Effector memory CD4-positive, alpha-beta T cell (primary cell): ENCODE data around the gene GPC6.

Experiments used
- DNase-seq, 3 donors: peaks; one replicate each; pipeline ENCODE4 v3.0.0-alpha.2; 2020
- H3K27ac ChIP-seq: 2 replicates; pipeline ENCODE4 v1.7.0; 2013; ENCODE audit warnings: mild to moderate bottlenecking, low read length, moderate library complexity; ENCODE audit not compliant: insufficient read depth, poor library complexity, severe bottlenecking
- H3K27me3 ChIP-seq: replicated peaks from 2 replicates; pipeline ENCODE4 v1.7.0; 2013; ENCODE audit warnings: mild to moderate bottlenecking, low read length; ENCODE audit not compliant: insufficient read depth, control insufficient read depth, poor library complexity, severe bottlenecking
- H3K36me3 ChIP-seq: 2 replicates; pipeline ENCODE4 v1.7.0; 2013; ENCODE audit warnings: mild to moderate bottlenecking, low read length, moderate library complexity; ENCODE audit not compliant: control insufficient read depth, insufficient read depth
- H3K4me1 ChIP-seq: 2 replicates; pipeline ENCODE4 v1.7.0; 2013; ENCODE audit warnings: low read length, mild to moderate bottlenecking; ENCODE audit not compliant: control insufficient read depth, insufficient read depth, poor library complexity, severe bottlenecking
- H3K4me3 ChIP-seq: 2 replicates; pipeline ENCODE4 v1.7.0; 2013; ENCODE audit warnings: low read length, low read depth, mild to moderate bottlenecking; ENCODE audit not compliant: insufficient read depth, poor library complexity, severe bottlenecking
- H3K9me3 ChIP-seq: 2 replicates; pipeline ENCODE4 v1.7.0; 2013; ENCODE audit warnings: mild to moderate bottlenecking, low read length, moderate library complexity; ENCODE audit not compliant: control insufficient read depth

The GPC6 gene

DNA sequence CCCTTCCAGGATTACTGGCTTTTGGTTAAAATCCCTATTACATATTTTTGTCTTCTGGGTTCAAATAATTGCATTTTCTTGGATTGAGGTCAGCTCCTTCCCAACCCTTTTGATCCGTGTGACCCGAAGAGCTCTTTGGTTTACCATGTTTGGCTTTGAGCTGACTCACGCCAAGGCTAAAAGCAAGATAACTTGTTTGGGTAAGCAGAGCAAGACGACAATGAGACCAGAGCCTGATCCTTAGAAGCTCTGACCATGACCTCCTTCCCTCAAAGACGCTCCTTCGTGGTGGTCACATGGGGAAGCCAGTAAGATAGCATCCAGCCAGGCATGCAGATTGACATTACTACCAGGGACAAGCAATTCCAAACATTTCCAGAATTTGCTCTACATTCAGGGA lies 1099.0 kb downstream of the GPC6 start:
- no peak for DNase-seq
- Histone ChIP-seq H3K27ac (no peak overlapping the region), H3K36me3 (no peaks in the 10 kb centered on the region), H3K27me3 (no peaks in the 10 kb centered on the region), H3K4me1 (peaks cover 57% of the 10 kb centered on the region), H3K4me3 (no peak overlapping the region), H3K9me3 (no peaks in the 10 kb centered on the region)

DNA sequence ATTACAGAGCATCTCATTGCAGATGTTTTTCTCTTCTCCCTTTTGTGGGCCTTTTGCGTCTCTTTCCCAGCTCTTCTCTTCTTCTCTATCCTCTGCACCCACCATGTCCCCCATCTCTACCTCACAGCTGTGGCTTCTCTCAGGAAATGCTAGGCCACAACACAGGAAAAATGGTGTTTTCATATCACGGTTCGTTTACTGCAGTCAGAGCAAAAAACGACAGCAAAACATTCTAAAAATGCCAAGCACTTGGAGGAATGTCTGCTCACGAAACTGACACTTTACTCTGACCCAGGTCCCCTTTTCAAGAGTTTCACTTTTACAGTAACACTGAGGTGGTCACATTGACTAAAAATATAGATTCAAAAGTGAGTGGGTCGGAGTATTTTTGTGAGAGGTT lies 1100.7 kb downstream of the GPC6 start:
- peak overlapping the region; percentile 30 for H3K4me3 ChIP-seq
- no peak for DNase-seq
- H3K36me3 ChIP-seq, result no peaks in the 10 kb centered on the region
- no peaks in the 10 kb centered on the region for H3K27me3 ChIP-seq
- no peak overlapping the region for H3K27ac ChIP-seq
- H3K4me1 ChIP-seq, result peaks cover 61% of the 10 kb centered on the region
- no peaks in the 10 kb centered on the region for H3K9me3 ChIP-seq

DNA sequence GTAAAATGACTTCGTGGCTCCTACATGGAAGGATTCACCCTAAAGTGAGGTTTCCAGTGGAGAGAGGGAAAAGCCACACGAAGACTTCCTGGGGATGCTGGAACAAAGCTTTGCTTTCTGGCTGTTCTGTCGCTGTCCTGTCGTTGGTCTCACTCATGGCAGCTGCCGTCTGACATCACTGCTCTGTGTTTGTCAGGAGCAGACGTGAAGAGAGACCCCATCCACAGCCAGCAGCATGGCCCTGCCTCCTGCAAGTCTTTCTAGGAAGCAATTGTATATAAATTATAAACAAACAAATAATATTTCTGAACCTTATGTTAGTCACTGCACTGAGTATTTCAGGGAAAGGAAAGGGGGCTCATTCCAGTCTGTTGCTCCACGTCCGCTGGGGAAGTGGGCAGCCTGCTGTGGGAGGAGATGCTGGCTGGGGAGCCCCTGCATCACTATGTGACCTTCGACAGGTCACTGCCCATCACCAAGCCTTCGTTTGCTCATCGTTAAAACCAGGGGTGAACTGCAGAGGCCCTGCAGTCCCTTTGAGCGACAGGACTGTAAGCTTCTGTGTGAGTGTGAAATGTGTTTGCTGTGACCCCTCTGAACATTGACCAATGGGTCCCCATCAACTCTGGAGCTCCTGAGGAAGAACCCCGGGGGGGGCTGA lies 1101.9 kb downstream of the GPC6 start:
- Histone ChIP-seq H3K27ac (no peak overlapping the region), H3K9me3 (no peaks in the 10 kb centered on the region), H3K36me3 (no peaks in the 10 kb centered on the region), H3K27me3 (no peaks in the 10 kb centered on the region), H3K4me3 (no peak overlapping the region), H3K4me1 (peaks cover 51% of the 10 kb centered on the region)
- no peak for DNase-seq

DNA sequence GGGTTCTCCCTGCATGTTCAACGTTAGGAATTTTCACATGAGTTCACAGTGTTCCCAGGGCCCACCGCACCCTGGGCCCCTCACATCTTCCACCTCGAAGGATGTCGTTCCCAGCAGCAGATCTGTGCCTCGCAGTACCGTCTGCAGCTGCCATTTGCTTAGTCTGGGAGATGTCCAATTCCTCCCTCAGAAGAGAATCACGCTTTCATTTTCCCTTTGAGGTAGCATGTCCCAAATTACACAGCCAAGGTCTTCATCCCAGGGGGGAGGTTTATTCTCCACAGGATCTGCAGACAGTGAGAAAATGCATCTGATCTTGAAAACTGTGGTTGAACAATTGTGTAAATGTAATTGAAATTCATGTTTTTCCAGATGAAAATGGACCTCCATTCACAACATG lies 1102.7 kb downstream of the GPC6 start:
- peaks cover 46% of the 10 kb centered on the region for H3K4me1 ChIP-seq
- no peaks in the 10 kb centered on the region for H3K27me3 ChIP-seq
- H3K9me3 ChIP-seq, result no peaks in the 10 kb centered on the region
- H3K4me3 ChIP-seq, result no peak overlapping the region
- no peak for DNase-seq
- no peaks in the 10 kb centered on the region for H3K36me3 ChIP-seq
- no peak overlapping the region for H3K27ac ChIP-seq

DNA sequence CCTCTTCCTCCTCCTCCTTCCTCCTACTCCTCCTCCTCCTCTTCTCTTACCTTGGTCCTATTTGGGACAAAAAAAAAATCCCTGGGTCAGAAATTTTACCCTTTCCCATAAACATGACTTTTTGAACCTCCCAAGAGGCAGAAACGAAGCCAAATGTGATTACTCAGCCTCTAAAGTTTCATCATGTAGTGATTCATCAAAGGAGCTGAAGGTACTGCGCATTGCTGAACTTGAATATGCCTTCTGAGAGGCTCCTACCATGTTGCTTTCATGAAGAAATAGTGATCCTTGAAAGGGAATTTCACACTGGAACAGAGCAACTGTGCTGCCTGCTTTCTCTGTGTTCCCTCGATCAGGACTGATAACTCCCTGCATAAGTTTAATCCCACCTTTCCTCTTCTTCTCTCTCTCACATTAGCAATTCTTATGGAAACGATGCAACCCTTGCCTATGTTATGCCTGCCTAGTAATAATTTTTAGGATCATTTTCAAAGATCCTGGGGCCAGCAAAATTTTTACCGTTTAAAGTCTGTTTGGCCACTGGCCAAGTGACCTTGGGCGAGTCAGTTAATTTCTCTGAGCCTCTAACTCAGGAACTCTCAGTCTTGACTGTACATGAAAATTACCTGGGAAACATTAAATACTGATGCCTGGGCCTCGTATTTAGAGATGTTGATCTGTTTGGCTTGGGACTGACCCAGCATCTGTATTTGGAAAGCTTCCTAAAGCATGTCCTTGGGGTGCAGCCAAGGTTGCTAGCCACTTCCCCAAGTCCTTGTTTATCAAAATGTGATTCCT lies 1103.3 kb downstream of the GPC6 start:
- Histone ChIP-seq H3K9me3 (no peaks in the 10 kb centered on the region), H3K4me1 (peaks cover 39% of the 10 kb centered on the region), H3K27me3 (no peaks in the 10 kb centered on the region), H3K4me3 (no peak overlapping the region), H3K27ac (no peak overlapping the region), H3K36me3 (no peaks in the 10 kb centered on the region)
- no peak for DNase-seq

DNA sequence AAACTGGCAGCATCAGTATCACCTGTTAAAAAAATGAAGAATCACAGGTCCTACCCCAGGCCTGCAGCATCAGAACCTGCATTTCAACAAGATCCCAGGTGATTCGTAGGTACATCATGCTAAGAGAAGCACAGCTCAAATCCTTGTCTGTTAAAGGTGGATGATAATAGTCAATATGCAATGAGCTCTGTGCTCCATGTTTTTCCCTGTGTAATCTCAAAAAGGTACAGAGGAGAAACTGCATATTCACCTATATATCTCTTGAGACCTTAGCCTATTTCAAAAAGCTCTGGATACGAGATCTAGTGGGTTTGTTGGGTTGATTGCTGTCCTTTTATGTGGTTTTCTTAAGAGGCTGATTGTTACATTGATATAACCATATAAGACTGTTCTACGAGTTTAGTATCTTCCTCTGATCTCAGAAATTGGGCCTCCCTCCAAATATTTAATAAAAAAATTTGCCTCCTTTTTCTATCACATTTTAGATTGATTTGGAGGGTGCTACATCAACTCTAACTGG lies 1104.0 kb downstream of the GPC6 start:
- no peaks in the 10 kb centered on the region for H3K9me3 ChIP-seq
- H3K36me3 ChIP-seq, result no peaks in the 10 kb centered on the region
- DNase-seq, result no peak
- H3K27ac ChIP-seq, result no peak overlapping the region
- H3K4me1 ChIP-seq, result peaks cover 38% of the 10 kb centered on the region
- no peak overlapping the region for H3K4me3 ChIP-seq
- no peaks in the 10 kb centered on the region for H3K27me3 ChIP-seq

DNA sequence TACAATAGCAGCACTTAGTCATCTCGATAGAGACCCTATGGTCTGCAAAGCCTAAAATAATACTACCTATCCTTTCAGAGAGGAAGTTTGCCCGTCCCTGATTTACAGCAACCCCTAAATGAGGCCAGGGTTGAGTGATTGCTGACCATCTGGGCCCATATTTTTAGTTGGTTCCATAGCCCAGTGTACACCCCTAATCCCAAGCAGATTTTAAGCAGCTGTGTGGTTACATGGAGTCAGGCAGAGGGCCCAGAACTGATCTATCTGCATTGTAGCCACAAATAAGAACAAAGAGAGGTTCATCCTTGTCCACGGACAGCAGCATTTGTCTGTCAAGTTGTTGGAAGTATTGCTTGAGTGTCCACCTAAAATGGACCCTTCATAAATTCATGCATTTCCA lies 1104.7 kb downstream of the GPC6 start:
- no peak for DNase-seq
- H3K27me3 ChIP-seq, result no peaks in the 10 kb centered on the region
- no peak overlapping the region for H3K4me3 ChIP-seq
- H3K4me1 ChIP-seq, result peaks cover 38% of the 10 kb centered on the region
- H3K36me3 ChIP-seq, result no peaks in the 10 kb centered on the region
- no peak overlapping the region for H3K27ac ChIP-seq
- no peaks in the 10 kb centered on the region for H3K9me3 ChIP-seq

DNA sequence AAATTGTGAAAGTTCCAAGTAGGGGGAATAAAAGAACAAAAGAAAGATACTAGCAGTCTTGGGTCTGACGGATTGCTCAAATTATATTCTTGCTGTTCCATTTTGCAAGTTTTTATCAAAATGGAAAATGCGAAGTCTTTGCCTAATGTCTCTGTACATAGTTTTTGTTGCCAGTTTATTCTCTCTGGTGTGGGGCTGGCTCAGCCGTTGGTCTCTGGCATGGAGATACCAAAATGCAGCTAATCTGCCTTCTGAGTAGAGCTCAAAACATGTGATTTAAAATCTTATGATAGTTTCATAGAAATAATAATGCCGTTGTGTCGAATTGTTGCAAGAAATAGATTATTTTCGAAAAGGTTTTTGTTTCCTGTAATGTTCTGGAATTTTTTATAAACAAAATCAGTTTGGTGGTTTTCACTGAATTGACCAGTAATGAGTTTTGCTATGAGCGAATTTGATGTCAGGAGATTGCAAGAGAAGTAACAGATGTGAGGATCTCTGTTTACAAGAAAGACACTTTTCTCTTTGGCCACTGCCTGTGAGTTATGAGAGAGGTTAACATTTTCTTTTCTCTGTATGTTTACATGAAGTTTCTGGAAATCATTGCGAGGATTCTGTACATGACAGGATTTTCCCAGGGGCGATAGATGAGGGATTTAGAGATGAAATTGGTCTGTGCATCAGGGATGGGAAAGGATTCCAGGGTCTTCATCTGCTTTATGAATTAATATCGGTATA lies 1105.9 kb downstream of the GPC6 start:
- Histone ChIP-seq H3K4me3 (no peak overlapping the region), H3K9me3 (no peaks in the 10 kb centered on the region), H3K27ac (no peak overlapping the region), H3K4me1 (peaks cover 27% of the 10 kb centered on the region), H3K27me3 (no peaks in the 10 kb centered on the region), H3K36me3 (no peaks in the 10 kb centered on the region)
- DNase-seq, result no peak

DNA sequence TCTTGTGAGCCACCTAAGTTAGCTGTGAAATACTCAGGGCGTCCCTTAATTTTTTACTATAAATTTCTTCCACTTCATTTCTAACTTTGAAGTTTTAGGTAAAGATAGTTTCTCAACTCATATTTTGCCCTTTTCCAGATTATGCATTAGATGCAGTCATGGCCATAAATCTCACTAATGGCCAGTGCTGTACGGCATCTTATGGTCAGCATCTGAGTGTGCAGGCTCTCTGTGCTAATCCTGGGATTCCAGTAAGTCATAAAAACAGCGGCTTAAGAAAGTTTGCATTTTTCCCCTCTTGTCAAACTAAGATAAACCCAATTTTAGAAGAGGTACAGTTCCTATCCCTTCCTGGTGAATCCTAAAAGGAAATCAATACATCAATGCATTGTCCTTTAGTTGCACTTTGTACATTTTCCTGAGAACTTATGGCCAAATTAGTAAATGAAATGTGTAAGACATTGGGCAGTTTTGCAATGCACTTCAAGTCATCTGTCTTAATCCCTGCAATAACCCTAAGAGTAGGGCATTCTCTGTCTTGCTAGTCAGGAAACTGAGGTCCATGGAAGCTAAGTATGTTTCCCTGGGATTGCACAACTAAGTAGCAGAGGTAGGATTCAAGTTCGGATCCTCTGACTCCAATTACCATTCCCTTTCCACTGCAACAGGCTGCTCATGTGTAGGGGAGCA lies 1106.7 kb downstream of the GPC6 start:
- H3K27ac ChIP-seq, result no peak overlapping the region
- H3K27me3 ChIP-seq, result no peaks in the 10 kb centered on the region

More for the DNA sequence above, 1106.7 kb downstream of the GPC6 start:
- peaks cover 20% of the 10 kb centered on the region for H3K4me1 ChIP-seq
- H3K4me3 ChIP-seq, result no peak overlapping the region
- no peaks in the 10 kb centered on the region for H3K36me3 ChIP-seq
- no peak for DNase-seq
- no peaks in the 10 kb centered on the region for H3K9me3 ChIP-seq
